PC-9 (cell line): ENCODE results near the gene CABLES2.
A peak's percentile ranks its signal among the peaks of the same experiment; 100 is the strongest.

Experiments used
- EZH2 ChIP-seq: fragments of 200-600 bp; sonication (generic); IDR thresholded peaks from 2 replicates; pipeline ENCODE4 v1.8.0; 2017; ENCODE audit warnings: antibody characterized with exemption, low read depth
- TF ChIP-seq, protein P1 (sequence below): fragments of 200-600 bp; sonication (generic); conservative IDR thresholded peaks from 2 replicates; pipeline ENCODE4 v1.6.1; 2017; ENCODE audit warnings: mixed run types, antibody characterized with exemption, mild to moderate bottlenecking, moderate library complexity

DNA sequence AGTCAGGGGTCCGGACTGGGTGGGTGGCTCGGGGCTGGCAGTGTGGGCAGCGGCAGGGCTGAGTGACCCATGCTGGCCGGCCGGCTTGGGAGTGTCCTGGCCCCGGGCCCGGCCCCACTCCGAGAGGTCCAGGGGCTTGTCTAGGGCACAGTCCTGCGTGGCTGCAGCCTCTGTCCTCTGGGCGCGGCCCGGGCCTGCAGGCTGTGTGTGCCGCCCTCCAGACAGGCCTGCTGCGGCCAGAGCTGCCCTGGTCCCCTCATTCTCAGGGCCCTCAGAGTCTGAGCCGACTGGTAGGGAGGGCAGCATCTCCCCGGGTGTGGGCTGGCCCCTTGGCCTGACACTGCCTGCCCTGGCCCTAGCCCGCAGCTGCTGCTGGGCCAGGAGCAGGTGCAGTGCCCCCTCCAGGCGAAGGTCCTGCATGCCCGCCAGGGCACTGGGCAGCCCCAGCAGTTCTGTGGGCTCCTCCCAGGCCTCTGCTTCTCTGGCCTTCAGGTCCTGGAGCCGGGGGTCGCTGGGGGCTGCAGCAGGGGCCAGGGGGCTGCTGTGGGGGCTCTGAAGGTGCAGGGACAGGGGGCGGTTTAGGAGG lies 6.9 kb upstream of the CABLES2 start:
- TF ChIP-seq, protein P1, sequence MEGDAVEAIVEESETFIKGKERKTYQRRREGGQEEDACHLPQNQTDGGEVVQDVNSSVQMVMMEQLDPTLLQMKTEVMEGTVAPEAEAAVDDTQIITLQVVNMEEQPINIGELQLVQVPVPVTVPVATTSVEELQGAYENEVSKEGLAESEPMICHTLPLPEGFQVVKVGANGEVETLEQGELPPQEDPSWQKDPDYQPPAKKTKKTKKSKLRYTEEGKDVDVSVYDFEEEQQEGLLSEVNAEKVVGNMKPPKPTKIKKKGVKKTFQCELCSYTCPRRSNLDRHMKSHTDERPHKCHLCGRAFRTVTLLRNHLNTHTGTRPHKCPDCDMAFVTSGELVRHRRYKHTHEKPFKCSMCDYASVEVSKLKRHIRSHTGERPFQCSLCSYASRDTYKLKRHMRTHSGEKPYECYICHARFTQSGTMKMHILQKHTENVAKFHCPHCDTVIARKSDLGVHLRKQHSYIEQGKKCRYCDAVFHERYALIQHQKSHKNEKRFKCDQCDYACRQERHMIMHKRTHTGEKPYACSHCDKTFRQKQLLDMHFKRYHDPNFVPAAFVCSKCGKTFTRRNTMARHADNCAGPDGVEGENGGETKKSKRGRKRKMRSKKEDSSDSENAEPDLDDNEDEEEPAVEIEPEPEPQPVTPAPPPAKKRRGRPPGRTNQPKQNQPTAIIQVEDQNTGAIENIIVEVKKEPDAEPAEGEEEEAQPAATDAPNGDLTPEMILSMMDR: peak; percentile 49; the same call in 1 of the 2 replicates
- TF ChIP-seq EZH2: no peak
